Measurements from ENCODE around the gene SEC61B.

Gene SEC61B

DNA sequence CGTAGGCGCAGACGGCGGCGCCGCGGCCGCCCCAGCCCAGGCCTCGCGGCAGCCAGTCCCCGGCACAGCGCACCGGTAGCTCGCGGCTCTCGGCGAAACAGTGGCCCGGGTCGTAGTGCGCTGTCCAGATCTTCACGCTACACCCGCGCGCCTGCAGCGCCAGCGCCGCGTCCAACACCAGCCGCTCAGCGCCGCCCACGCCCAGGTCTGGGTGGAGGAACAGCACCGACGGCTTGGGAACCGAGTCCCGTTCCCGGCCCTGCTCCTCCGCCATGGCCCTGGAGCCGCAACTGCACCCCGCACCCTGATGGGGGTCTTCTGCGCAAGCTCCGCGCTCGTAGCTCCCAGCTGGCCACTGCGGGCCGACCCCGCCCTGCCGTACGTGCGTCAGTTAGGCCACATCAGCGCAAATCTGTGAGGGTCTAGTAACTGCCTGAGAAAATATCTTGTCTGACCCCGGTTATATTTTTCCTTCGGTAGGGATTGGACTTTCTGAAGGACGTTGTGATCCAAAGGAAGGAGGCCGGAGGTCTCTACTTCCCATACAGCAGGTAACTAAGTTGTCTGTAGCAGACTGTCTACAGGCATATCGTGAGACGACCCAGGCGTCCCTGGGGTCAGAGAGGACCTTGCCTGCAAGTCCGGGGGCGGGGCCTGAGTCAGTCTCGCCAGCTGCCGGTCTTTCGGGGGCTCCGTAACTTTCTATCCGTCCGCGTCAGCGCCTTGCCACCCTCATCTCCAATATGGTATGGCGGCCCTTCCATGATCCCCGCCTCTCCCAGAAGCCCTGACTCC lies at the start of gene SEC61B, which contains the start of gene ALG2:
SEC61B (plus strand) TSS at position 662 of the 795 bp plus-strand sequence; CDS start at position 744, 82 bp downstream.
ALG2 (minus strand) TSS at position 322 of the 795 bp plus-strand sequence; CDS start at position 274, 48 bp downstream.
- DNase-seq = peak; percentile 84

DNA sequence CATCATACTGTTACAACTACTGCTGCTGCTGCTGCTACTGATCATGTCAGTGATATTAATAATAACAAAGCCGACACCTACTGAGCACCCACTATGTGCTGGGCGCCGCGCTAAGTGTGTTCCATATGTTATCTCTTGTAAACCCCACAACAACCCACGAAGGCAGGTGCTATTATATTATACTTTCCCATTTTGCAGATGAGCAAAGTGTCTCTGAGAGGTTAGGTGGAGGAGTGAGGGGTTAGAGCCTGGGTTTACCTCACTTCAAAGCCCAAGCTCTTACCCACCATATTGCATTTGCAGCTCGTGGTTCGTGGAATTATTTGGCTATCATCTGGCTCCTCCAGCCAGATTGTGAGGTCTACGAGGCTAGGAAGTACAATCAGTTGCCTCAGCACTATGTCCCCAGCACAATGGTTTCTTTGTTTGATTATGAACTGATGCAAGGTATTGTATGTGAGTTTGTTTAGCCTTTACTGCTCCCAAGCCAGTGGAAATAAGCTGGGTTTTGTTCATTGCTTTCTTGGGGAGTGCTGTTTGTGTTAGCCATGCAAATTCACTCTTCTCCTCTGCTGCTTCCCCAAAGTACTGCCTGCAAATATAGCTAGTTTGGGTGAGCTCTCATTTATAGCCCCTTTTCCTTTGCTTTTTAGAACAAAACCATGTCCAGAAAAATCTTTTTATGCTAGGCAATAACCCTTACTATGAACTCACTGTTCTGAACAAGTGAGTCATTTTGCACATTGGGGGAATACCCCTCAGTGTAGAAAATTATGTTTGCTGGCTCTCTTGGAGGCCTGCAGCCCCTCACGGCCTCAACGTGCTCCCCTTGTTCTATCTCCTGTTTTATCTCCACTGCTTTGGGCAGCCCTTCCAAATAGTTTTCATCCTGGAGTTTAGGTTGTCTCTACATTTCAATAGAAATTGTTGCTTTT lies 48.2 kb upstream of the SEC61B start:
- DNase-seq = no peak

DNA sequence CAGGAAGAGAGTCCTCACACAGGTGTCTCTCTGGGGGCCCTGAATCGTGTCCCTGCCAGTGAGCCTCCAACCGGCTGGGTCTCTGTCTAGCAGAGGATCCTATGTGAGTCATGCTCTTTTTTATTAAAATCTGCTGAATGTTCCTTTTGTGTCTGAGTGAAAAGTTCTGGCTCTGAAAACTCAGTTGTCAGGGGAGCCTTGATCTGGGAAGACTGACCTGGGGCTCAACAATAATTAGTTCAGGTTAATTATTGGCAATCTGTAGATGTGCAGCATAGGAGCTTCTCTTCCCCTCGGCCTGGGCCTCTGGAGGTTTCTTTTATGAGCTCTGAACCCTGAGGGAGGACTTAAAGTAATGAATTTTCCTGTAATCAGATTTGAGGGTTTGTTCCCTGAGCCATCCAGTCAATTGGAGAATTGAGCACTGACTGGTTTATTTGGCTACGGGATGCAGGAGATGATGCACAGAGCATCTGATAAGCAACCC lies 45.5 kb upstream of the SEC61B start:
- DNase-seq = no peak

DNA sequence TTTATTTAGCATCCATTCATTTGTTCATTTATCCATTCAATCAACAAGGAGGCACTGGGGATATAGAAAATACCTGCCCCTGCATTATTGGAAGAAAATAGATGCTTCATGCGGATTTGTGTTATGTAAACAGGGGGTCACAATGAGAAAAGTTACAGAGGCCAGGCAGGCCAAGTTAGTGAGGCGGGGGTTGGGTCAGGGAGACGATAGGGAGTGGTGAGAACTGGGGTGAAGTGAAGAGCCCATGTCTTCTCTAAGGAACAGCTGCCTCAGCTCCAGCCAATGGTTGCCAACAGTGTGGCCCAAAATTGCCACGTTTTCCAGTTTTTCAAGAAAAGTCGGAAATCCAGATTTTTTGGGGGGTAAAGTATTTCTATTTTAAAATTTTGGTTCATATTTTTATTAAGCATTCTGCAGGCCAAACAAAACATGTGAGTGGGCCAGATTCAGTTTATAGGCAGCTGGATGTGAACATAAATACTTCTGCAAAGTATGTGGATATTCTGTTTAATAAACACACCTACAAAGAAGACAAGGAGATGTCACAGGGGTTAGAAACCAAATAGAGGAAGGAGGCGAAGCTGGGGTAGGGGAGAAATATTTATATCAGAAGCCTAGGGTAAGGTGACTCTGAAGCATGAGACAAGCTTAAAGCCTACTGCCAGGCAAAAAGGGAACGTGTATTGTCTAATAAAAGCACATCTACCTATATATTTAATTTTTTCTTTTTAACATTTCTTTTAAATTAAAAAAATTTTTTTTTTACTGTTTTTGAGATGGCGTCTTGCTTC lies 44.3 kb upstream of the SEC61B start:
- no peak for DNase-seq

DNA sequence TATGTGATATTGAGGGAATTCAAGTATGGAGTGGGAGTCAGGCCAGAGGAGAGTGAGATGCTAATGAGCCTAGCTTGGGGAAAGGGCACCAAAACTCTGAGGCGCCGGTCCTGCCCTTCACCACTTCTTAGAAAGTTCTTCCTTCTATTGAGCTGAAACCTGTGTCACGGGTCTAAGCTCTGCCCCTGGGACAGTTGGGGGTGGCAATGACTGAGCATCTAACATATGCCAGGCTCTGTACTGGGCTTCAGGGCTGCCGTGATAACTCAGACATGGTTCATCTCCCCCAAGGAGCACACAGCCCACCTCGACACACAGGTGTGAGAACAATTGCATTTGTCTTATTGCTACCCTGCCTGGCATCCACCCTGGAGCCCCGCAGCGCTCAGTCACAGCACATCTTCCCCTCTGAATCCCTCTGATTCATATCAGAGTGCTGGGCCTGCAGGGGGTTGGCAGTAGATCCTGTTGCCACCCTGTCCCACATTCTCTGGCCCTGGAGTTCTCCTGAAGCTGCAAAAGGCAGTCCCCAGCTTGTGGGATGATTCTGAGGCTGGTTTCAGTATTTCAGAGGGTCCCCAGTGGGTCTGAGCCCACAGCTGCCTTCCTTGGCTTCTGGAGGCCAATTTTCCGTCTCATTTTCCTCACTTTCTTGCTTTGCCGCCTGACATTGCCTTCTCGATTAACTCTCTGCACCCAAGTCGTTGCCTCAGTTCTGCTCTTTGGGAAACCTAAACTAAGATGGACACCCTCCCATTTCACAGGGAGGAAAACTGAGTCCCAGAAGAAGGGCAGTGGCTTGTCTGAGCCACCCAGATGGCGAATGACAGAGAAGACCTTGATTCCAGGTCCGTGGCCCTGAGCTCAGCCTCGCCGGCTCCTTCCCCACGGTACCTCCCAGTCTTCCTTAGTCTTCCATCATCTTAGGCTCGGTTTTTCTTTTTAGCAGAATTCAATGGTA lies 42.9 kb upstream of the SEC61B start:
- DNase-seq = no peak

DNA sequence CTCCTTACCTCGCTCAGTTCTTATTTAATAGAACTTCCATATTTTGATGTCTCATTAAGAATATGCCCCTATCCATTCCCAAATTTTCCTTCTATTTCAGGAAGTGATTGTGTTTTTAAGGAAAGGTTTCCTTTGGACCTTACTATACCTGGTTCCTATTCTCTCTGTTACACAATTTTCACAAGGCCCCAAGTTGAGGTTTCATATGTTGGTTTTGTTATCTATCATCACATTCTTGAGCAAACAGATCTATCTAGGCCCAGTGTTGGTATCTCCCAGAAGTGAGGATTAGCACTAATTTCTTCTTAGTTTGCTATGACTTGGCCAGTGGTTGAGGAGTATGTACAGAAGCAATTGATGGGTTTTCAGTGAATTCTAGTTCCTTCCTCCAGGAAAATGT lies 41.9 kb upstream of the SEC61B start:
- DNase-seq = no peak

DNA sequence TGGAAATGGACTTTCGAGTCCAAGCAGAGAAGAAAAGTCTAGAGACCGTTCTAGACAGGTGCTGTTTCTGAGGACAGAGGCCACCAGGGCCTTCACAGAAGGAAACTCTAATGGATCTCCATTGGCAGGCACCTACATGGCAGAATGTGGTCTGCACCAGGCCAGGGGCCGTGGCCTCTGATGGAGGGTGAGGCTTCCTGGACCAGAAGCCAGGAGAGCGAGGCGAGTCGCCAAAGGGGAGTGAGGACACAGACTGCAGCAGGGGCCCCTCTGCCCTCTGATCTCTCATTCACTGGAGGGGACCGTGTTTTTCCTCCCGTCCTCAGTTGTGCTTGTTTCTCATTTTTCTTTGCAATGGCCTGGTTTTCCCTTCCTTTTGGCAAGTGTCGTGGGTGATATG lies 41.4 kb upstream of the SEC61B start:
- DNase-seq = no peak

DNA sequence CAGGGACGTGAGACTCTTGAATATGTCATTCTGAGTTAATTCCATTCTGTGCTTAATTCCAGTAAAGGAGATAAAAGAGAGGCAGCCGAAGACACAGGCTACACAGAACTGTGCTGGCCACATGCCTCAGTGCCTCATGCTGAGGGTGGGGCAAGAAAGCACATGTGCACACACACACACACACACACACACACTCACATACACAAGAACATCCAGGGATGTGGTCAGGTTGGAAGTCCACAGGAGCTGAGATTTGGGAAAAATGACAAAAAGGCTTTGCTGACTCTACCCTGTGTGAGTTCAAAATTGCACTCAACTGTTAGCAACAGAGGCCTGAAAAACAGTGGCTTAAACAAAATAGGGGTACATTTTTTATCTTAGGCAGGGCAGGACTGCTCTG lies 40.9 kb upstream of the SEC61B start:
- no peak for DNase-seq

DNA sequence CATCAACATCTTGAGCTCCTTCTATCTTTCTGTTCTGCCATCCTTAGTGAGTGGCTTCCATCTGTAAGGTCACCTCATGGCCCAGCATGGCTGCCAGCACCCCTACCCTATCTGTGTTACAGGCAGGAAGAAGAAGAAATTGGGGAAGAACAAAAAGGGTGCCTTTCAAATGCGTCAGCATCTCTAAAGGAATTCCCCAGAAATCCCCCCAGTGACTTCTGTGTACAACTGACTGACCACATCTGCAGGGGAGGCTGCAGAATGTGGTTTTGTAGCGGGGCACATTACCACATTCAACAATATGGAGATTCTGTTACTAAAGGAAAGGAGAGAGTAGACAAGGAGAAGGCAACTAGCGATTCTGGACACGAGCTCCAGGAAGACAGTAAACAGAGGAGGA lies 40.5 kb upstream of the SEC61B start:
- DNase-seq = peak; percentile 27

DNA sequence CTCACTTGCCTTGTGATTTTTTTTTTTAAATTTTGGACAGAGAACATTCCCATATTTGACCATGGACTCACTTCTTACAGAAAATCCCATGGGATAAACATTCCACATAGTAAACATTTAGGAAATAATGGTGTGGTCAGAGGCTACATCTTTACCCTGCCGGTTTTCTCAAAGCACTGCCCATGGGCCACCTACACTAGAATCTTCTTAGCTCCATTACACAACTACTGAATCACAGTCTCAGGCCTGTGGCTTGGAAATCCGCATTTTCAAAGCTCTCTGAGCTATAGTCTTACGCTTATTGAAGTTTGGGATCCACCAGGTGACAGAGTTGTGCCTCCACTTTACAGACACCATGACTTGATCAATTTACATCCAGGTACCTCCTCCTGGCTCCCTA lies 39.7 kb upstream of the SEC61B start:
- DNase-seq = no peak

DNA sequence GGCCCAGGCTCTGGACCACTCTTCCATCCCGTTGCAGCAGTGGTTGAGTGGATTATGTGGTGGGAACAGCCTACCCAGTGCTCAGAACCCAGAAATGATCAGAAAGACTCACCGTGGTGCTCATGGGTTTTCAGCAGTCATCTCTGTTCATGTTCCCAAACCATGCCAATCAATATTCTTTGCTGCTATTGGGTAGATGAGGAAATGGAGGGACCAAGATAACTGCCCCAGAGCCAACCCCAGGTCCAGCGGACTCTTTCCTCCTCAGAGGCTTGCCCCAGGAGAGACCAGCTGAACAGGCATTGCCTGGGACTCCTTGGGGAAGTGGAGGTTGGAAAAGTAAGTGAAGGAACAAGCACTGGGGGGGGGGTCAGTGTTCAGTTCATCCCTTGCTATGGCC lies 38.5 kb upstream of the SEC61B start:
- DNase-seq = no peak

DNA sequence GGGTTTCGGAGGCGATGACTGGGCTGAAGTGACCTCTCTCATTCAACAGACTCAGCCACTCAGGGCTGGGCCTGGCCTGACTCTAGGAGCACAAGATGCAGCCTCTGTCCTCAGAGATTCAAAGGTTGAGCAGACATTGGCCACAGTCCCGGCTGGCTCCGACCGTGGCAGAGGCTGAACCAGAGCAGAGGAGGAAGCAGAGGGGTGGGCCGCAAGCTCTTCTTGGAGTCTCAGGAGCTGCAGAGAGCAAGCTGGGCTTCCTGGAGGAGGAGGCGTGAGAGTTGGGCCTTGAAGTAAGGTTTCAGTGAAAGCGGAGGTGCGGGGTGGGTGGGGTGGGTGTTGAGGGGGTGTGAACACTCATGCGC lies 38.0 kb upstream of the SEC61B start:
- DNase-seq = no peak

DNA sequence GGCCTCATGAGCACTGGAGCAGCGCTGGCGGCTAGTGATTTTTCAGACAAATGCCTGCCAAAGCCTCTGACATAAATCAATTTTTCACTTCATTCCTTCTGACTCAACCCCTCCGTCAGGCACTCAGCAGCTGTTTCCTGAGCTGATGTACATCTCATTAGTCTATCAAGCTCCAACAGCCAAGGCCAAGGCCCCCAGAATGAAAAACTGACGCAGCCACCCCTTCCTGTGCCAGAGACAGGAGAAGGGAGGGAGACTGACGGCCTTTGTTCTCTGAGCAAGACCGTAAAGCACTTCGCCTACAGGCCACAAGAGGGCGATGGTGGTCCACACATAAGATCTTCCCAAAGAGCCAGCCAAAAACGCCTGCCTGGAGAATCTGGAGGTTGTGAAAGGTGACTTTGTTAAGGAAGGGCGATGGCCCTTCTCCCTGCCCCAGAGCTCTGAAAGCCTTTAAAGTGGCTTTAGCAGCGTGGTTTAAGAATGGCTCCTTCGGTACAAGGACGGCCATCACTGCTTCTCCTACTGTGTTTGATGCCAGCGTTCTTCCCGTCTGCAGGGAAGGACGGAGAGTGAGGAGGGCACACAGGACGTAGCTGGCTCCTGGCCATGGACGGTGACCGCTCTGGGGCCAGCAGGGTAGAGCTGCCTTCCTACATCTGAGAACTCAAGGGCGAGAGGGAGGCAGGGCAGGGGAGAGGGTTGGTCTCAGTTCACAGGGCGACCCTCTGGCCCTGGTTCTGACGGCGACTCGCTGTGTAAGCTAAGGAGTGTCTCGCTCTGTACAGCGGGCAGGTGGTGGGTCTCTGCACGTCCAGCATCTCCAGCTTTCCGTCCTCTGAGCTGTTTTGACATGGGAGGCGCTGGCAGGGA lies 37.4 kb upstream of the SEC61B start:
- peak; percentile 91 for DNase-seq

DNA sequence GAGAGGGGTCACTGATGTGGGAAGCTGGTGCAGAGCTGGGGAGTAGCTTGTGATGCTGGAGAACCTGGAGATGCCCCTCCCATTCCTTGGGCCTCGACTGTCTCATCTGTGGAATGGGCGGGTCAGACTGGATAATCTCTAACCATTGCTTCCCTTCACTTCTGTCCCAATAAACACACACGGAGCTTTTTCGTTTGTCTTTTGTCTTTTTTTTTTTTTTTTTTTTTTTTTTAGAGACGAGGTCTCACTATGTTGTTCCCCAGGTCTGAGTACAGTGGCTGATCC lies 36.8 kb upstream of the SEC61B start:
- no peak for DNase-seq

DNA sequence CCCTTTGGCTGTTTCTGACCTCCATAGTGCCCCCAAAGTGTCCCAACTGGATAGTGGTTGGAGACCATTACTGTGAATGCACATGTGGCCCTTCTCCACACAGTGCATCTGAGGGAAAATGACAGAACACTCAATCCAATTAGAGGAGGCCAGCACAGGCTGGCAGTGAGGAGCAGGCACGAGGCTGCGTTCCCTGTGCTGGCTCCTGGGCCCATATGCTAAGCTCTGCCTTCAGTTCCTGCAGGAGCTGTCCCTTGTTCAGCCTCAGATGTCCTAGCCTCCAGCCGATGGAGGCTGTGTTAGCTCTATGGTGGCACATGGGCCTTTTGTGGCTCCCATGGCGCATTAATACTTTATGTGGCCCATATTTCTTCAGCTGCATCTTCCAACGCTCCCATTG lies 36.1 kb upstream of the SEC61B start:
- DNase-seq = no peak

DNA sequence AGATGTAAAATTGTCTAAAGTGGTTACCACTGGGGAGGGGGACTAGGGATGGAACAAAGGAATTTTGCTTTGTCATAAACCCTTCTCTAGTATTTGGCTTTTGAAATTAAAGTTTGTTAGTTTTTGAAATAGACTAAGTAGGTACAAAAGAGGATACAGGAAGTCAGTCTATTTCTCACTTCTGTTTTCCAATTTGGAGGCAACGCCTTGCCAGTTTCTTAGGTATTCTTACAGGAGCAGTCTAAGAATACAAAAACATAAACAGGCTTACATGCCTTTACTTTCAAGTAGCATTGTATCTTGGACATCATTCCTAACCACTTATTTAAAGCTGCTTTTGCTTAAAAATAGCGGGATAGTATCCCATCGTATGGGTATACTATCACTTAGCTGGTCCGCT lies 34.8 kb upstream of the SEC61B start:
- no peak for DNase-seq

DNA sequence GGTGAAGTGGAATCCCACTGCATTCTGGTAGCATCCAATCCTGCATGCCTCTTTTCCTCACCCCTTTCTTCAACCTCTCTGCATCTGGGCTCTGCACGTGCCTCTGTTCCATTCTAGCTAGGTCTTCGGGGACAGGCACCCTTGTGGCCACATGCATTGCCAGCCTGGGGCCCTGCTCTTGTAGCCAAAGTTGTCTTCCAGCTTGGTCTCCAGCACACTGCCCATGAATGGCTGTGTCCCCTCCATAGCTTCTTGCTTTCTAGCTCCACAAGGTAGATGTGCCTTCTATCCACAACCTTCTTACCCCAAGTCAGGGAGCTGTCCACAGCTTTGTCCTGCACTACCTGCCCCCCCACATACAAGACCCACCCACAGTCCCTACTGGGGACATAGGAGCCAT lies 32.9 kb upstream of the SEC61B start:
- DNase-seq = no peak

DNA sequence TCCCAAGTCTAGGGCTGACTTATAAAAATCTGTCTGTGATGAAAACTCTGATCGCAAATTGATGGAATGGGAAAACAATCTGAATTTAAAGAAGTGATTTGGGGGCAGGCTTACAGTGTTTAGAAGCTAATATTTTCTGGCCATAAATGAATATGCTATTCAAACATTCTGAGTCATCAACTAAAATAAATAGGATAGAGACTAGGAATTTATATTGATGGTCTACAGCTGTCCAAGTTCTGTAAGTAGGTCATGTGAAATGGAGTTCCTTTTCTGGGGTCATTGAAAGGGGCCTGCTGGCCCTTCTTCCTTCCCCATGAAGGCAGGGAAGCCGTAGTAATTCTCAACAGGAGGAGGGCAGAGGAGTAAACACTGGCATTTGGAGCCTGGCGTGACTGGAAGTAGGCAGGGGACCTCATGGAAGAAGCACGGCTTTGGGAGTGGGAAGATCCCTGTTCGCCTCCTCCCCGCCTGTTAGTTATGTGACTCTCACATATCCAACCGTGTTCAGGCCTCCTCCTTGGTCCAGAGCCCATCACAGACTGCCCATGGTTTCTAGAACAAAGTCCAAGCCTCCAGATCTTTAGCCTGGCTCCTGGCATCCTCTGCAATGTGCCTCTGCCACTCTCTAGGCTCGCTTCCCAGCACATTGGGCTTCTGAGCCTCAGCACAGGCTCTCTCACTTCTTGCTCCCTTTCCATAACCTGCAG lies 32.0 kb upstream of the SEC61B start:
- DNase-seq = no peak

DNA sequence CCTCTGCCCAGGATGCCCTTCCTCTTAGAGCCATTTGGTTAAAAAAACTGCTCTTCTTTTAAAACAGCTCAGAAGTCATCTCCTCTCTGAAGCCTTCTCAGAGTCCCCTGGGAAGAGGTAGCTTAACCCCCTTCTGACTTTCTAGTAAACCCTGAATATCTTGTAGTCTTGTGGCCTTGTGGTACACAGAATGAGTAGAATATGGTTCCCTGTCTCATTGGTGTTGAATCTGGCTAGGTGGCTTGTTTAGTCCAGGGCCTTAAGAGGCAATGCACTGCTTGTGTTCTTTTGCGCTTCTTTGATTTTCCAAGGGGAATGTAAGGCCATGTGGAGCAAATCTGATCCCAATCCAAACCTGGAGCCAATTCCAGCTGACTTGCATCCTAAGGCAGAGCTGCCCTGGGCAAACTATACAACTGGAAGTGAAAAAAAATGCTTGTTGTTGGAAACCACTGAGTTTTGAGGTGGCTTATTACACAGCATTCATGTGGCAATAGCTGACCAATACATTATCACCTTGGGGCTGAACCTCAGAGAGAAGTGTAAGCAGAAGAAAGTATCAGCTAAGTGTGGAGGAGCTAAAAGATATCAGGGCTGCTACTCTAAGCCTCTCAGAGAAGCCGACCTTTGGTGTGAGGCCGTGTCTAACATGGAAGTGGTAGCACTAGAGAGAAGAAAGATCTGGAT lies 31.3 kb upstream of the SEC61B start:
- no peak for DNase-seq

Data from NCI-H226 (cell line).